ENCODE results near the gene ST6GALNAC3. TPM values are rescaled to one million over a fixed set of nuclear protein-coding genes. Genes with fewer than 3 reads are reported as not detected.

ST6GALNAC3 gene
- total RNA-seq, 2 experiments from 2014 or later: 0.50 to 1.2 TPM

GRCh38 chr1:76465030-76465429 lies 390.5 kb downstream of the ST6GALNAC3 start:
- POLR2A ChIA-PET: interaction anchor here (1.4 kb wide), 1 partner anchor 42 kb away, joined by 3 read pairs; no protein-coding TSS in a partner anchor

GRCh38 chr1:76470166-76470565 lies 395.6 kb downstream of the ST6GALNAC3 start:
- no TSS peak for BruUV-seq (replicated peaks)
- CTCF ChIA-PET (ENCODE audit: unreplicated experiment): no interaction called here
- no peaks in the 10 kb centered on the region for H3K4me1 ChIP-seq (ENCODE audit: insufficient read depth, low read length, poor library complexity, severe bottlenecking)

More at GRCh38 chr1:76465030-76465429, 390.5 kb downstream of the ST6GALNAC3 start:
- Histone ChIP-seq H3K36me3 (ENCODE audit: insufficient read depth, low read length) (no peaks in the 10 kb centered on the region), H3K4me2 (ENCODE audit: low read length) (no peak overlapping the region), H2AFZ (ENCODE audit: low read length) (no peak overlapping the region), H3K4me1 (ENCODE audit: insufficient read depth, low read length, poor library complexity, severe bottlenecking) (no peaks in the 10 kb centered on the region), H3K79me2 (ENCODE audit: insufficient read depth, low read depth, low read length) (no peaks in the 10 kb centered on the region), H3K4me3 (ENCODE audit: low read depth, low read length, poor library complexity, severe bottlenecking) (no peak overlapping the region), H4K20me1 (ENCODE audit: insufficient read depth, low read length) (no peaks in the 10 kb centered on the region), H3K9me2 (ENCODE audit: insufficient read depth, low read length) (no peaks in the 10 kb centered on the region), H3K9me3 (ENCODE audit: low read length) (no peaks in the 10 kb centered on the region), H3K27ac (ENCODE audit: low read depth, low read length, poor library complexity, severe bottlenecking) (no peak overlapping the region)
- intact Hi-C loops (cut with micrococcal nuclease; ENCODE audit: unreplicated experiment): no loop called here
- TF ChIP-seq EZH2phosphoT487 (IDR thresholded peaks at IDR 0.05; ENCODE audit: borderline replicate concordance, low read depth, low read length) (no peak), CTCF (conservative IDR thresholded peaks at IDR 0.05; ENCODE audit: low read length) (no peak)
- BruUV-seq (replicated peaks): no TSS peak
- CTCF ChIA-PET (ENCODE audit: unreplicated experiment): no interaction called here
- no peak for DNase-seq (ENCODE audit: low spot score)

More at GRCh38 chr1:76470166-76470565, 395.6 kb downstream of the ST6GALNAC3 start:
- Histone ChIP-seq H3K36me3 (ENCODE audit: insufficient read depth, low read length) (no peaks in the 10 kb centered on the region), H3K9me2 (ENCODE audit: insufficient read depth, low read length) (no peaks in the 10 kb centered on the region), H4K20me1 (ENCODE audit: insufficient read depth, low read length) (no peaks in the 10 kb centered on the region), H2AFZ (ENCODE audit: low read length) (no peak overlapping the region), H3K27ac (ENCODE audit: low read depth, low read length, poor library complexity, severe bottlenecking) (no peak overlapping the region), H3K9me3 (ENCODE audit: low read length) (no peaks in the 10 kb centered on the region), H3K79me2 (ENCODE audit: insufficient read depth, low read depth, low read length) (no peaks in the 10 kb centered on the region), H3K4me3 (ENCODE audit: low read depth, low read length, poor library complexity, severe bottlenecking) (no peak overlapping the region), H3K4me2 (ENCODE audit: low read length) (no peak overlapping the region)
- TF ChIP-seq EZH2phosphoT487 (IDR thresholded peaks at IDR 0.05; ENCODE audit: borderline replicate concordance, low read depth, low read length): no peak
- no peak for TF ChIP-seq CTCF (conservative IDR thresholded peaks at IDR 0.05; ENCODE audit: low read length)
- no peak for DNase-seq (ENCODE audit: low spot score)
- POLR2A ChIA-PET: interaction anchor here (0.6 kb wide), 1 partner anchor 281 kb away, joined by 3 read pairs; no protein-coding TSS in a partner anchor
- intact Hi-C loops (cut with micrococcal nuclease; ENCODE audit: unreplicated experiment): no loop called here

Measured in OCI-LY7 (cell line).